C4-2B (cell line): ENCODE results near the gene PLS3.

Experiments used
- H3K27ac ChIP-seq: fragments of 450-650 bp; 2 replicates; pipeline ENCODE4 v1.5.1; 2017
- CTCF ChIP-seq: fragments of 450-650 bp; conservative IDR thresholded peaks from 2 replicates; pipeline ENCODE4 v1.5.1; 2017; ENCODE audit warnings: mild to moderate bottlenecking
- ZFX ChIP-seq: fragments of 450-650 bp; IDR thresholded peaks from 2 replicates; pipeline ENCODE4 v1.6.1; 2017

PLS3 gene

DNA sequence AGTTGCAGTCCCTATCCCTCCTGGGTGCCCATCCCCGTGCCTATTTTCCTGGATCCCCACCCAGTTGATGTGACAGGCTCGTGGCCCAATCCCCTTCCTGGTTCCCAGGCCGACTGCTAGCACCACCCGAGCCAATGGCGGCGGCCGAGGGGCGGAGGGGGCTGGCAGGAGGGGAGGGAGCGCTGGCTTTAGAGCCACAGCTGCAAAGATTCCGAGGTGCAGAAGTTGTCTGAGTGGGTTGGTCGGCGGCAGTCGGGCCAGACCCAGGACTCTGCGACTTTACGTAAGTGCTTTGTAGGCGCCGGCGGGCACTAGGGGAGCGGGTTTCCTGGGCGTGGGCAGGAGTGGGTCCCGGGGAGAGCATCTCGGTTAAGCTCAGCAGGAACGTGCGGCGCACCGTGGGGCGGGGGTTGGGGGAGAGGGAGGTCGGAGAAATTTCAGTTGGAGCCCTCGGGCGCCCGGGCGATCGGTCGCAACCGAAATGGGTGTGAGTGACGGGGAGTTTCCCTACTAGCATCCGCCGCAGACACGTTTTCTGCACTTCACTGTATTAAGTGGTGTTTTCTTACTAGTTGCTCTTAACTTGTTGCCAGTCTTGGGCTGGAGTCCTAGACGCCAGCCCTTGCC lies at the start of gene PLS3:
TSS of gene PLS3 (plus strand) at position 197 of the 627 bp plus-strand sequence. CDS start 49,077 bp downstream, outside the sequence.
- peak within 1 kb of the TSS; percentile 87 for H3K27ac ChIP-seq
- TF ChIP-seq ZFX (no peak), CTCF (no peak)

- TF ChIP-seq CTCF (no peak), ZFX (no peak)
- H3K27ac ChIP-seq = no peak overlapping the region
These were observed 42.9 kb upstream of the PLS3 start for GRCh38 chrX:115518113-115518512.

- H3K27ac ChIP-seq = no peak overlapping the region
- TF ChIP-seq CTCF (no peak), ZFX (no peak)
These were observed 39.2 kb upstream of the PLS3 start for GRCh38 chrX:115521741-115522140.

GRCh38 chrX:115522952-115523351 lies 38.0 kb upstream of the PLS3 start:
- no peak overlapping the region for H3K27ac ChIP-seq
- TF ChIP-seq CTCF (no peak), ZFX (no peak)

GRCh38 chrX:115525486-115525885 lies 35.5 kb upstream of the PLS3 start:
- H3K27ac ChIP-seq = no peak overlapping the region
- TF ChIP-seq ZFX = no peak
- TF ChIP-seq CTCF = no peak

GRCh38 chrX:115531818-115532403 lies 29.1 kb upstream of the PLS3 start:
- no peak overlapping the region for H3K27ac ChIP-seq
- TF ChIP-seq CTCF (no peak), ZFX (no peak)

GRCh38 chrX:115533485-115533884 lies 27.5 kb upstream of the PLS3 start:
- TF ChIP-seq CTCF = no peak
- TF ChIP-seq ZFX = no peak
- no peak overlapping the region for H3K27ac ChIP-seq
